Smooth muscle cell (in vitro differentiated cells): Measurements from ENCODE around the gene EMSY. TPM values are rescaled to one million over a fixed set of nuclear protein-coding genes. Genes with fewer than 3 reads are reported as not detected.

Experiments
- DNase-seq: peaks from one replicate; lab custom pipeline; 2025; ENCODE audit not compliant: unreplicated experiment; lab: John Stamatoyannopoulos, UW
- H2AFZ ChIP-seq: fragments of 200-600 bp; sonication (generic); 2 replicates; pipeline ENCODE4 v1.6.0; 2016; ENCODE audit warnings: antibody characterized with exemption, low read depth, mild to moderate bottlenecking
- H3F3A ChIP-seq: fragments of 200-600 bp; sonication (generic); 2 replicates; pipeline ENCODE4 v1.6.0; 2017; ENCODE audit warnings: antibody characterized with exemption, low read depth
- H3K27ac ChIP-seq: fragments of 200-600 bp; sonication (generic); 2 replicates; pipeline ENCODE4 v1.5.1; 2016; ENCODE audit warnings: low read depth, mild to moderate bottlenecking
- H3K27me3 ChIP-seq: fragments of 200-600 bp; sonication (generic); 2 replicates; pipeline ENCODE4 v1.6.1; 2016; ENCODE audit warnings: low read depth, mild to moderate bottlenecking
- H3K36me3 ChIP-seq: fragments of 200-600 bp; sonication (generic); 2 replicates; pipeline ENCODE4 v1.5.1; 2016; ENCODE audit warnings: low read depth
- H3K4me1 ChIP-seq: fragments of 200-600 bp; sonication (generic); 2 replicates; pipeline ENCODE4 v1.5.1; 2016; ENCODE audit warnings: low read depth
- H3K4me2 ChIP-seq: fragments of 200-600 bp; sonication (generic); 2 replicates; pipeline ENCODE4 v1.6.0; 2016; ENCODE audit warnings: mild to moderate bottlenecking
- H3K4me3 ChIP-seq: fragments of 200-600 bp; sonication (generic); 2 replicates; pipeline ENCODE4 v1.5.1; 2016; ENCODE audit warnings: mild to moderate bottlenecking
- H3K79me2 ChIP-seq: fragments of 200-600 bp; sonication (generic); 2 replicates; pipeline ENCODE4 v1.6.0; 2016; ENCODE audit warnings: low read depth, mild to moderate bottlenecking
- H3K9ac ChIP-seq: fragments of 200-600 bp; sonication (generic); 2 replicates; pipeline ENCODE4 v1.6.0; 2016; ENCODE audit warnings: low read depth
- H3K9me3 ChIP-seq: fragments of 200-600 bp; sonication (generic); replicated peaks from 2 replicates; pipeline ENCODE4 v1.5.1; 2016; ENCODE audit warnings: low read depth
- H4K20me1 ChIP-seq: fragments of 200-600 bp; sonication (generic); 2 replicates; pipeline ENCODE4 v1.6.0; 2016; ENCODE audit warnings: low read depth
- WGBS: methylation state at CpG from one replicate; pipeline ENCODE4 v1.1.7; 2016; ENCODE audit warnings: low lambda C conversion rate; 5-methylcytosine and 5-hydroxymethylcytosine counted together
- polyA plus RNA-seq: library from polyadenylated mRNA; unstranded; fragments of >200 nt; fragmentation: Nextera tagmentation; extraction: Ambion mirVana; gene quantifications from 2 replicates; pipeline ENCODE4 v1.2.1, GENCODE V29; 2016
- total RNA-seq: library from RNA; depleted of rRNA; stranded (reverse); fragments of >200 nt; gene quantifications from 2 replicates; pipeline ENCODE4 v1.2.3, GENCODE V29; 2014
- TF ChIP-seq, protein P1 (sequence below): fragments of 200-600 bp; sonication (generic); IDR thresholded peaks from 2 replicates; pipeline ENCODE4 v1.5.1; 2017; ENCODE audit warnings: borderline replicate concordance, mild to moderate bottlenecking, antibody characterized with exemption; ENCODE audit not compliant: insufficient read depth, poor library complexity, severe bottlenecking

The EMSY gene
- total and polyA plus RNA-seq, 2 experiments from 2014 or later, result 14.5 to 26.0 TPM

GRCh38 chr11:76410851-76411357 is 33.9 kb upstream of the EMSY start:
- TF ChIP-seq, protein P1, sequence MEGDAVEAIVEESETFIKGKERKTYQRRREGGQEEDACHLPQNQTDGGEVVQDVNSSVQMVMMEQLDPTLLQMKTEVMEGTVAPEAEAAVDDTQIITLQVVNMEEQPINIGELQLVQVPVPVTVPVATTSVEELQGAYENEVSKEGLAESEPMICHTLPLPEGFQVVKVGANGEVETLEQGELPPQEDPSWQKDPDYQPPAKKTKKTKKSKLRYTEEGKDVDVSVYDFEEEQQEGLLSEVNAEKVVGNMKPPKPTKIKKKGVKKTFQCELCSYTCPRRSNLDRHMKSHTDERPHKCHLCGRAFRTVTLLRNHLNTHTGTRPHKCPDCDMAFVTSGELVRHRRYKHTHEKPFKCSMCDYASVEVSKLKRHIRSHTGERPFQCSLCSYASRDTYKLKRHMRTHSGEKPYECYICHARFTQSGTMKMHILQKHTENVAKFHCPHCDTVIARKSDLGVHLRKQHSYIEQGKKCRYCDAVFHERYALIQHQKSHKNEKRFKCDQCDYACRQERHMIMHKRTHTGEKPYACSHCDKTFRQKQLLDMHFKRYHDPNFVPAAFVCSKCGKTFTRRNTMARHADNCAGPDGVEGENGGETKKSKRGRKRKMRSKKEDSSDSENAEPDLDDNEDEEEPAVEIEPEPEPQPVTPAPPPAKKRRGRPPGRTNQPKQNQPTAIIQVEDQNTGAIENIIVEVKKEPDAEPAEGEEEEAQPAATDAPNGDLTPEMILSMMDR, result no peak
- H3K36me3 ChIP-seq, result no peaks in the 10 kb centered on the region
- no peak overlapping the region for H3K4me3 ChIP-seq
- no peaks in the 10 kb centered on the region for H3K9me3 ChIP-seq
- no peaks in the 10 kb centered on the region for H4K20me1 ChIP-seq
- no peak overlapping the region for H2AFZ ChIP-seq
- H3K27me3 ChIP-seq, result no peaks in the 10 kb centered on the region
- H3K27ac ChIP-seq, result no peak overlapping the region
- no peak for DNase-seq
- no peaks in the 10 kb centered on the region for H3F3A ChIP-seq
- H3K79me2 ChIP-seq, result no peaks in the 10 kb centered on the region
- no peak overlapping the region for H3K9ac ChIP-seq
- peaks cover 7% of the 10 kb centered on the region for H3K4me1 ChIP-seq
- WGBS, result 70% methylated on average over 10 of the region's 10 CpGs
- H3K4me2 ChIP-seq, result no peak overlapping the region

GRCh38 chr11:76415073-76415472 is 29.7 kb upstream of the EMSY start:
- Histone ChIP-seq H3K4me2 (no peak overlapping the region), H2AFZ (no peak overlapping the region)
- TF ChIP-seq, protein P1, result no peak

DNA sequence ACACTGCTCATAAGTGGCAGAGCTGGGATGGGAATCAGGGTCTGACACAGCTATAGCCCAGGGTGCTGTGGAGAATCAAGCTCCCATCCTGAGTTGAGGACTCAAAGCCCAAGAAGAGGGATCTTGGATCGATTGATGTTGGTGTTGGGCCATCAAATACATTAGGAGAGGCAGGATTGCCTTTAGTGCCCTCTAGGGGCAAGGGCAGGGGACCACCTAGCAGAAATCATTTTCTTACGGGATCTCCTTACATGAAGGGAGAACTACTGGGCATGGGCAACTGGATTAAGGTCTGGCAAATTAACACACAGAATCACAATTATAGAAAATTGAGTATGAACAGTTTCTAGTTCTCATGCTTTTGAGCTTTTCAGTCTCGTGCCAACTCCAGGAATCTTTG is 24.9 kb upstream of the EMSY start:
- Histone ChIP-seq H3K4me2 (no peak overlapping the region), H3K4me3 (no peak overlapping the region), H3K79me2 (no peaks in the 10 kb centered on the region), H3K27me3 (no peaks in the 10 kb centered on the region), H3K9me3 (no peaks in the 10 kb centered on the region), H3K9ac (no peak overlapping the region), H2AFZ (no peak overlapping the region), H3K27ac (no peak overlapping the region), H3K4me1 (no peaks in the 10 kb centered on the region), H3K36me3 (no peaks in the 10 kb centered on the region), H3F3A (no peaks in the 10 kb centered on the region), H4K20me1 (no peaks in the 10 kb centered on the region)
- 68% methylated on average over 3 of the region's 3 CpGs for WGBS
- DNase-seq, result no peak
- TF ChIP-seq, protein P1, result peak; percentile 11

More at GRCh38 chr11:76415073-76415472, 29.7 kb upstream of the EMSY start:
- no peaks in the 10 kb centered on the region for H4K20me1 ChIP-seq
- H3K27me3 ChIP-seq, result no peaks in the 10 kb centered on the region
- no peak for DNase-seq
- no peak overlapping the region for H3K9ac ChIP-seq
- H3F3A ChIP-seq, result no peaks in the 10 kb centered on the region
- H3K79me2 ChIP-seq, result no peaks in the 10 kb centered on the region
- H3K4me1 ChIP-seq, result no peaks in the 10 kb centered on the region
- H3K36me3 ChIP-seq, result no peaks in the 10 kb centered on the region
- H3K27ac ChIP-seq, result no peak overlapping the region
- H3K4me3 ChIP-seq, result no peak overlapping the region
- H3K9me3 ChIP-seq, result no peaks in the 10 kb centered on the region

GRCh38 chr11:76424379-76424778 is 20.4 kb upstream of the EMSY start:
- Histone ChIP-seq H4K20me1 (no peaks in the 10 kb centered on the region), H3K36me3 (no peaks in the 10 kb centered on the region), H3K27me3 (no peaks in the 10 kb centered on the region), H2AFZ (no peak overlapping the region), H3K4me2 (no peak overlapping the region), H3K4me1 (no peaks in the 10 kb centered on the region), H3K79me2 (no peaks in the 10 kb centered on the region), H3F3A (no peaks in the 10 kb centered on the region), H3K9ac (no peak overlapping the region), H3K27ac (no peak overlapping the region), H3K4me3 (no peak overlapping the region), H3K9me3 (no peaks in the 10 kb centered on the region)
- DNase-seq, result no peak
- 77% methylated on average over 3 of the region's 3 CpGs for WGBS
- TF ChIP-seq, protein P1, result no peak
